ENCODE data around the gene TOX2. TPM values are rescaled to one million over a fixed set of nuclear protein-coding genes. Genes with fewer than 3 reads are reported as not detected.

Gene TOX2
- total RNA-seq, 1 experiment from 2014 or later = 1.7 TPM

DNA sequence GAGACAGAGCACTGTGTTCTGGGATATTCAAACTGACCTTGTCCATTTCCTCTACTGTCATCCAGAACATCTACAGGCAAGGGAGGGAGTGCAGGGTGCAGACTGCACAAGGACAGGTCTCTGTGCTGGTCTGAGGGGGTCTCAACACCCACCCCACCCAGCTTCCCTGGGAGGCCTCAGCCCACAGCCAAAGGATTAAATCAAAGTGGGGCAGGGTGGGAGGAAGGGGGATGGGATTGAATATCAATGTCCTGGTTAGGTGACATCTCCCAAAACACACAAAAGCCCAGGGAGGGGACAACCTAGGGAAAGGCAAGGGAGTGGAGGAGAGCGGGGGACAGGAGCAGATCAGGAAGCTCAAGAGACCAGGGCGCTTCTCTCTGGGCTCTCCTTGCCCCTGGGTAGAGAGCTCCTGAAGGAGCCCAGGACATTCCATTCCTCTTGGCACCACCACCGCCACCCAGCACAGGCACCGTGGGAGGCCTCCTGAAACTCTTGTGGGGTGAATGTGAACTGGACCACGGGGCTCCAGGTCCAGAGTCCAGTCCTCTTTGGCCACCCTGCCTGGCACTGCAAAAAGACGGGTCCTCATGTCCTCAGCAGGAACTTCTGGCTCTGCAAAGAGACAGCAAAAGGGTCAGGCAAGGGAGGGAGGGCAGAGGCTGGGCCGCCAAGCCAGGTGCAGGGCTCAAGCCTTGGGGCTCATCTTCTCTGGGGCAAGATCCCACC lies 198.4 kb downstream of the TOX2 start:
- H3K27ac ChIP-seq (ENCODE audit: insufficient read length, low read depth, low read length) = no peak overlapping the region
- no peak overlapping the region for H3K56ac ChIP-seq (ENCODE audit: insufficient read length, low read depth, low read length)
- H4K8ac ChIP-seq (replicated peaks; ENCODE audit: insufficient read length, low read depth, low read length) = no peak overlapping the region
- TF ChIP-seq, protein P1, sequence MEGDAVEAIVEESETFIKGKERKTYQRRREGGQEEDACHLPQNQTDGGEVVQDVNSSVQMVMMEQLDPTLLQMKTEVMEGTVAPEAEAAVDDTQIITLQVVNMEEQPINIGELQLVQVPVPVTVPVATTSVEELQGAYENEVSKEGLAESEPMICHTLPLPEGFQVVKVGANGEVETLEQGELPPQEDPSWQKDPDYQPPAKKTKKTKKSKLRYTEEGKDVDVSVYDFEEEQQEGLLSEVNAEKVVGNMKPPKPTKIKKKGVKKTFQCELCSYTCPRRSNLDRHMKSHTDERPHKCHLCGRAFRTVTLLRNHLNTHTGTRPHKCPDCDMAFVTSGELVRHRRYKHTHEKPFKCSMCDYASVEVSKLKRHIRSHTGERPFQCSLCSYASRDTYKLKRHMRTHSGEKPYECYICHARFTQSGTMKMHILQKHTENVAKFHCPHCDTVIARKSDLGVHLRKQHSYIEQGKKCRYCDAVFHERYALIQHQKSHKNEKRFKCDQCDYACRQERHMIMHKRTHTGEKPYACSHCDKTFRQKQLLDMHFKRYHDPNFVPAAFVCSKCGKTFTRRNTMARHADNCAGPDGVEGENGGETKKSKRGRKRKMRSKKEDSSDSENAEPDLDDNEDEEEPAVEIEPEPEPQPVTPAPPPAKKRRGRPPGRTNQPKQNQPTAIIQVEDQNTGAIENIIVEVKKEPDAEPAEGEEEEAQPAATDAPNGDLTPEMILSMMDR (conservative IDR thresholded peaks at IDR 0.05) = no peak
- H3T11ph ChIP-seq (ENCODE audit: low read length) = no peak overlapping the region
- Mint-ChIP-seq H3K36me3 (ENCODE audit: insufficient read depth in 1 of 3, low read depth in 3 of 3) (peaks cover 0 to 10% (median 5%) of the 10 kb centered on the region in 3 experiments; a peak in 4 of 7 replicates), H3K9me3 (peaks cover 11 to 12% of the 10 kb centered on the region in 2 experiments), H3K27me3 (ENCODE audit: low read depth) (peaks cover 2% of the 10 kb centered on the region; the same call in 1 of the 2 replicates), H3K27ac (no peak overlapping the region), H3K4me1 (peaks cover 6 to 16% of the 10 kb centered on the region in 2 experiments; a peak in 3 of 4 replicates), H3K4me3 (no peak overlapping the region)
- H2AK5ac ChIP-seq (ENCODE audit: insufficient read length, low read length) = no peak overlapping the region
- no peaks in the 10 kb centered on the region for H3K23me2 ChIP-seq (ENCODE audit: insufficient read length, low read depth, low read length, poor library complexity, severe bottlenecking)
- H3K4ac ChIP-seq (ENCODE audit: low read depth, low read length) = no peak overlapping the region
- H4K91ac ChIP-seq (ENCODE audit: insufficient read length, low read depth, low read length) = no peak overlapping the region
- H3K79me1 ChIP-seq (ENCODE audit: insufficient read depth, low read depth, low read length, poor library complexity, severe bottlenecking) = no peaks in the 10 kb centered on the region
- H3K14ac ChIP-seq (ENCODE audit: insufficient read depth, low read length) = no peak overlapping the region; the same call in 1 of the 2 replicates
- no peaks in the 10 kb centered on the region for H3K79me2 ChIP-seq (ENCODE audit: insufficient read depth, low read length)
- no peak for DNase-seq
- H2AFZ ChIP-seq (ENCODE audit: low read length) = no peak overlapping the region
- H2BK5ac ChIP-seq (ENCODE audit: insufficient read length, low read length) = no peak overlapping the region
- no peak overlapping the region for H2BK120ac ChIP-seq (ENCODE audit: low read depth, low read length, poor library complexity, severe bottlenecking)
- H2BK12ac ChIP-seq (ENCODE audit: insufficient read length, low read depth, low read length) = no peak overlapping the region
- H3K18ac ChIP-seq (ENCODE audit: insufficient read length, low read depth, low read length) = no peak overlapping the region
- no peak overlapping the region for H3K23ac ChIP-seq (ENCODE audit: insufficient read length, low read depth, low read length)
- H3K4me1 ChIP-seq (ENCODE audit: insufficient read depth, low read length) = no peaks in the 10 kb centered on the region
- no CpG with 5 or more reads among the region's 7 CpGs for WGBS (ENCODE audit: extremely low coverage, insufficient read length, low lambda C conversion rate)
- no peak overlapping the region for H3K4me2 ChIP-seq (ENCODE audit: insufficient read depth, insufficient read length, low read length)
- H2BK20ac ChIP-seq (ENCODE audit: low read depth, low read length, poor library complexity, severe bottlenecking) = no peak overlapping the region
- H4K5ac ChIP-seq (ENCODE audit: insufficient read length, low read depth, low read length) = no peak overlapping the region
- no peak overlapping the region for H3K9ac ChIP-seq (ENCODE audit: extremely low read depth, insufficient read length, low read length)
- H2BK15ac ChIP-seq (ENCODE audit: low read depth, low read length) = no peak overlapping the region
- no peaks in the 10 kb centered on the region for H4K20me1 ChIP-seq (ENCODE audit: control insufficient read depth, insufficient read depth, insufficient read length)
- H3K27me3 ChIP-seq (ENCODE audit: insufficient read depth, low read length) = no peaks in the 10 kb centered on the region
- no peaks in the 10 kb centered on the region for H3K9me3 ChIP-seq (ENCODE audit: control insufficient read depth, low read depth, low read length)
